K562 (cell line): ENCODE measurements around the gene ERBB3. TPM values are rescaled to one million over a fixed set of nuclear protein-coding genes. Genes with fewer than 3 reads are reported as not detected.

Source experiments
- BRCA1 ChIP-seq, 2 experiments: fragments of 450-650 bp in 1 of 2; sonication (generic) in 1 of 2; formaldehyde crosslinking in 1 of 2; IDR thresholded peaks; 2 replicates each; pipeline versions ENCODE4 v1.5.0 to v1.6.1; 2017 to 2020; ENCODE audit warnings: mild to moderate bottlenecking in 1 of 2, missing genetic modification reagents in 1 of 2
- CEBPB ChIP-seq: fragments of 450-650 bp; IDR thresholded peaks from 2 replicates; pipeline ENCODE4 v1.6.1; 2016; ENCODE audit warnings: missing genetic modification characterization, missing compliant biosample characterization
- CREM ChIP-seq: IDR thresholded peaks from 2 replicates; pipeline ENCODE4 v1.6.1; 2014; ENCODE audit warnings: antibody characterized with exemption, low read depth
- E2F3 ChIP-seq: fragments of 250-450 bp; sonication (Bioruptor Pico); IDR thresholded peaks from 2 replicates; pipeline ENCODE4 v1.4.0; 2020; ENCODE audit warnings: mild to moderate bottlenecking
- HMG20A ChIP-seq: fragments of 450-650 bp; formaldehyde crosslinking; conservative IDR thresholded peaks from 2 replicates; pipeline ENCODE4 v1.4.0; 2020; ENCODE audit warnings: mild to moderate bottlenecking, mixed read lengths
- ID3 ChIP-seq, 2 experiments: fragments of 250-450 bp in 1 of 2; fragments of 450-650 bp in 1 of 2; sonication (Bioruptor Pico) in 1 of 2; IDR thresholded peaks; 2 replicates each; pipeline versions ENCODE4 v1.6.1 to v1.8.0; 2016 to 2021; ENCODE audit warnings: mild to moderate bottlenecking in 2 of 2, moderate library complexity in 2 of 2, missing compliant biosample characterization in 1 of 2, missing genetic modification characterization in 1 of 2
- MED1 ChIP-seq: sonication (generic); formaldehyde crosslinking; IDR thresholded peaks from 2 replicates; pipeline ENCODE4 v1.8.1; 2023; ENCODE audit warnings: missing genetic modification reagents, borderline replicate concordance
- MLX ChIP-seq, 2 experiments: fragments of 450-650 bp in 1 of 2; sonication (generic) in 1 of 2; formaldehyde crosslinking; conservative IDR thresholded peaks; 2 replicates each; pipeline versions ENCODE4 v1.4.0 to v1.8.1; 2020 to 2022; ENCODE audit warnings: mild to moderate bottlenecking in 1 of 2, missing genetic modification reagents in 1 of 2
- NFE2L1 ChIP-seq: fragments of 450-650 bp; IDR thresholded peaks from 2 replicates; pipeline ENCODE4 v1.6.1; 2016; ENCODE audit warnings: missing genetic modification characterization, low read depth, mild to moderate bottlenecking, missing compliant biosample characterization, moderate library complexity, borderline replicate concordance
- PHF8 ChIP-seq: fragments of 200-600 bp; sonication (generic); IDR thresholded peaks from 2 replicates; pipeline ENCODE4 v1.6.1; 2012; ENCODE audit warnings: mixed run types, mild to moderate bottlenecking, inconsistent platforms, low read length, moderate library complexity, borderline replicate concordance
- RBM17 ChIP-seq: fragments of 200-400 bp; formaldehyde crosslinking; IDR thresholded peaks from 2 replicates; pipeline ENCODE4 v1.6.1; 2017; ENCODE audit warnings: low read depth, mild to moderate bottlenecking, low read length, borderline replicate concordance
- RUNX1 ChIP-seq: sonication (generic); IDR thresholded peaks from 2 replicates; pipeline ENCODE4 v1.6.1; 2016; ENCODE audit warnings: antibody characterized with exemption, low read depth
- SAFB ChIP-seq: fragments of 200-400 bp; formaldehyde crosslinking; IDR thresholded peaks from 2 replicates; pipeline ENCODE4 v1.6.1; 2017; ENCODE audit warnings: low read depth, low read length, borderline replicate concordance
- SNRNP70 ChIP-seq: fragments of 200-400 bp; formaldehyde crosslinking; optimal IDR thresholded peaks from 2 replicates; pipeline ENCODE3; 2017; ENCODE audit warnings: low read depth, low read length
- SREBF1 ChIP-seq: fragments of 150-350 bp; IDR thresholded peaks from 2 replicates; pipeline ENCODE4 v1.6.1; 2014; ENCODE audit warnings: antibody characterized with exemption, low read depth, low read length, borderline replicate concordance
- TSHZ1 ChIP-seq: fragments of 250-450 bp; sonication (Bioruptor Pico); IDR thresholded peaks from 2 replicates; pipeline ENCODE4 v1.4.0; 2020; ENCODE audit warnings: mild to moderate bottlenecking, moderate library complexity
- USF2 ChIP-seq: sonication (generic); formaldehyde crosslinking; IDR thresholded peaks from 2 replicates; pipeline ENCODE4 v1.5.0; 2020; ENCODE audit warnings: missing genetic modification reagents
- XRCC4 ChIP-seq: IDR thresholded peaks from one replicate; pipeline ENCODE4 v1.6.1; 2011; ENCODE audit not compliant: insufficient read depth, insufficient read length; ENCODE audit errors: extremely low read depth
- ZNF76 ChIP-seq: fragments of 250-450 bp; sonication (Bioruptor Pico); IDR thresholded peaks from 2 replicates; pipeline ENCODE4 v1.4.0; 2020; ENCODE audit warnings: mild to moderate bottlenecking, moderate library complexity, borderline replicate concordance
- ZNF766 ChIP-seq: fragments of 200-800 bp; sonication (Bioruptor generic); conservative IDR thresholded peaks from 2 replicates; pipeline ENCODE4 v1.6.1; 2016; ENCODE audit warnings: missing genetic modification characterization, missing compliant biosample characterization
- ZNF79 ChIP-seq: fragments of 250-450 bp; sonication (Bioruptor Pico); IDR thresholded peaks from 2 replicates; pipeline ENCODE4 v1.4.0; 2020; ENCODE audit warnings: low read depth, mild to moderate bottlenecking, moderate library complexity
- polyA plus RNA-seq, 8 experiments: library from polyadenylated mRNA; depleted of rRNA in 4 of 8; stranded (reverse) in 5 of 8; unstranded in 3 of 8; fragments of >200 nt; fragmentation: Nextera tagmentation in 2 of 8; fragmentation: Illumina TruSeq in 1 of 8; extraction: Ambion mirVana in 2 of 8; extraction: Trizol in 1 of 8; gene quantifications; 2 replicates each; pipeline versions ENCODE4 v1.2.1 to v1.2.3, GENCODE V29; 2011 to 2014; ENCODE audit warnings: inconsistent platforms in 1 of 8, missing spikeins in 1 of 8
- total RNA-seq, 7 experiments: library from RNA; depleted of rRNA in 6 of 7; stranded (reverse); fragments of >200 nt in 6 of 7; fragmentation: Illumina TruSeq in 2 of 7; extraction: Trizol in 2 of 7; gene quantifications; 2 replicates each; pipeline versions ENCODE4 v1.2.1 to v1.2.3, GENCODE V29; 2011 to 2021; ENCODE audit warnings: low replicate concordance in 1 of 7

Gene ERBB3
- total and polyA plus RNA-seq, 9 of the 15 experiments (the other 6 are each of a cell fraction or from before 2014, with no cell fraction given) = 1.5 to 5.4 (median 3.8) TPM

GRCh38 chr12:56117778-56118687 is 38.1 kb downstream of the ERBB3 start, which contains the start of gene ZC3H10 (continued):
- TF ChIP-seq MLX (CRISPR knock-in tag; conservative IDR thresholded peaks at IDR 0.05) (peak in 1 of 2 experiments; percentile 67; a peak in 1 of 4 replicates), RBM17 (no peak), MED1 (CRISPR knock-in tag) (no peak), ID3 (CRISPR knock-in tag; IDR thresholded peaks at IDR 0.05) (no peak), ID3 (tag; IDR thresholded peaks at IDR 0.05) (no peak), ZNF76 (CRISPR knock-in tag) (no peak), E2F3 (no peak), SREBF1 (0 out of 2 replicates have a peak, but pooled peaks have one; percentile 57), SAFB (0 out of 2 replicates have a peak, but pooled peaks have one; percentile 32), NFE2L1 (tag) (no peak), BRCA1 (IDR thresholded peaks at IDR 0.05) (no peak), BRCA1 (CRISPR knock-in tag; IDR thresholded peaks at IDR 0.05) (no peak), SNRNP70 (peak; percentile 76), XRCC4 (no peak), RUNX1 (peak; percentile 82), HMG20A (CRISPR knock-in tag) (no peak), ZNF79 (no peak), CEBPB (no peak), CREM (peak; percentile 87), PHF8 (peak; percentile 80; the same call in 1 of the 2 replicates), USF2 (no peak), TSHZ1 (CRISPR knock-in tag) (no peak), ZNF766 (CRISPR knock-in tag) (0 out of 2 replicates have a peak, but pooled peaks have one; percentile 58)
